ES-I3 (cell line): ENCODE data around the gene RAP1GAP2.

Experiments used
- H3K36me3 ChIP-seq: 2 replicates; pipeline ENCODE4 v1.6.1; 2013; ENCODE audit warnings: mild to moderate bottlenecking, low read length, control low read depth, moderate library complexity; ENCODE audit not compliant: insufficient read depth
- H3K4me1 ChIP-seq: 2 replicates; pipeline ENCODE4 v1.6.1; 2013; ENCODE audit warnings: mild to moderate bottlenecking, control low read depth, low read length; ENCODE audit not compliant: insufficient read depth
- H3K9ac ChIP-seq: 2 replicates; pipeline ENCODE4 v1.6.1; 2013; ENCODE audit warnings: low read depth, mild to moderate bottlenecking, low read length, moderate library complexity
- H3K9me3 ChIP-seq: 2 replicates; pipeline ENCODE4 v1.6.1; 2013; ENCODE audit warnings: mild to moderate bottlenecking, low read length, moderate library complexity; ENCODE audit not compliant: control insufficient read depth, insufficient read depth

RAP1GAP2 gene

DNA sequence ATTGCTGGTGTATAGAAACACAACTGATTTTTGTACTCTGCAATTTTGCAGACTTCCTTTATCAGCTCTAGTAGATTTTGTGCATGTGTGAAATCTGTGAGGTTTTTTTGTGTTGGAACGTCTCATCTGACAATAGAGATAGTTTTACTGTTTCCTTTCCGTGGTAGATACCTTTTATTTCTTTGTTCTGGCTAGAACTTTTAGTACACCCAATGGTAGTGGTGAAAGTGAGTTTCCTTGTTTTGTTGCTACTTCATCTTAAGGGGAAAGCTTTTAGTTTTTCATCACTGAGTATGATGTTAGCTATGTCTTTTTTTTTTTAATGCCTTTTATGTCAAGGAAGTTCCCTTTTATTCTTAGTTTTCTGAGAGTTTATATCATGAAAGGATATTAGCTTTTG, 149.1 kb downstream of the RAP1GAP2 start:
- no peaks in the 10 kb centered on the region for H3K9me3 ChIP-seq
- no peak overlapping the region for H3K9ac ChIP-seq
- no peaks in the 10 kb centered on the region for H3K36me3 ChIP-seq
- no peaks in the 10 kb centered on the region for H3K4me1 ChIP-seq

DNA sequence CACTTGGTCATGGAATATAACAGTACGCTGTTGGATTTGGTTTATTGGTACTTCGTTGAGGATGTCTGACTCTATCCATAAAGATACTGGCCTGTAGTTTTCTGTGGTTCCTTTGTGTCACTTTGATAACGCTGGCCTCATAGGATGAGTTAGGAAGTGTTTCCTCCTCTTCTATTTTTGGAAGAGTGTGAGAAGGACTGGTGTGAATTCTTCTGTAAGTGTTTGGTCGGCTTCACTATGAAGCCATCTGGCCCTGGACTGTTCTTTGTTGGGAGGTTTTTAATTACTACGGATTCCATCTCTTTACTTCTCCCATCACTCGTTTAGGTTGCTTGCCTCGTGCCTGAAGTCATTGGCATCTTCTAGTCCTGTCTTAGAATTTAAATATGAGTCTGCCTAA, 149.9 kb downstream of the RAP1GAP2 start:
- H3K36me3 ChIP-seq: no peaks in the 10 kb centered on the region
- H3K9ac ChIP-seq: no peak overlapping the region
- no peaks in the 10 kb centered on the region for H3K9me3 ChIP-seq
- no peaks in the 10 kb centered on the region for H3K4me1 ChIP-seq

DNA sequence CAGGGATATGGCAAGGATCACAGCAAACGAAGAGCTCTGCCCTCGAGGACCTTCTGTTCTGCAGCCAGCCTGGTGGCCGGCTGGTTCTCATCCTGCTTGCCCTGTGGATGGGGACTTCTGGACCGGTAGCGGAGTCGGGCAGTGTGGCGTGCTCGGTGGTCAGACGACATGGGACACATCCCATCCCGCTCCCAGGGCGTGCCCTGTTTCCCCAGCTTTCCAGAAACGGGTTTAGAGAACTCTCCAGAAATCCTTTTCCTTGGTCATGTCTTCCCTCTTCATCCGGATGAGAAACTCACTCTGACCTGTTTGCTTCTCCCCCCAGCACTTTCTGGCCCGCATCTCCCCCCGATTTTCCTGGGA, 151.3 kb downstream of the RAP1GAP2 start:
- Histone ChIP-seq H3K9me3 (no peaks in the 10 kb centered on the region), H3K4me1 (no peaks in the 10 kb centered on the region), H3K36me3 (no peaks in the 10 kb centered on the region), H3K9ac (no peak overlapping the region)

DNA sequence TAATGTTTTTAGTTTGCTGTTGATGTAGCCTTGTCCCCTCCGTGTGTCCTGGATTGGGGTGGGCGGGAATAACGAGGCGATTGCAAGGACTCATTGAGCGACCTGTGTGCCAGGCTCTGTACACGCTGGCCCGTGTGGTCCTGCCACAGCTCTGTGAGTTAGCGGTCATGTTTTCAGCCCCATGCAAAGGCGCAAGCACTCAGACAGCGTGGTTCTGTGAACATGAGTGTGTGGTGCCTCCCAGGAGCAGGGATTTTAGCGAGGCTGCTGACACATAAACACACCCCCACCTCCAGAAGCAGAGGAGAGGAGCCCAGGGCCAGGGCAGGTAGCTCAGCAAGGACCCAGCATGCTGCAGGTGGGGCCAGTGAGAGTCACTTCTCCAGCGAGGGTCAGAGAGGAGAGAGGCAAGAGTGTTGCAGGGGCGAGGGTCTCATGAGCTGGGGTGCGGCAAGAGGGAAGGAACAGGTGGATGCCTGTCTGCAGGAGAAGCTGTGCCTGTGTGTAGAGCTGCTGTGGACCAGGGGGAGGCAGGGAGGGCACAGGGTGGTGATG, 151.8 kb downstream of the RAP1GAP2 start:
- H3K4me1 ChIP-seq: no peaks in the 10 kb centered on the region
- no peak overlapping the region for H3K9ac ChIP-seq
- H3K36me3 ChIP-seq: no peaks in the 10 kb centered on the region
- no peaks in the 10 kb centered on the region for H3K9me3 ChIP-seq

DNA sequence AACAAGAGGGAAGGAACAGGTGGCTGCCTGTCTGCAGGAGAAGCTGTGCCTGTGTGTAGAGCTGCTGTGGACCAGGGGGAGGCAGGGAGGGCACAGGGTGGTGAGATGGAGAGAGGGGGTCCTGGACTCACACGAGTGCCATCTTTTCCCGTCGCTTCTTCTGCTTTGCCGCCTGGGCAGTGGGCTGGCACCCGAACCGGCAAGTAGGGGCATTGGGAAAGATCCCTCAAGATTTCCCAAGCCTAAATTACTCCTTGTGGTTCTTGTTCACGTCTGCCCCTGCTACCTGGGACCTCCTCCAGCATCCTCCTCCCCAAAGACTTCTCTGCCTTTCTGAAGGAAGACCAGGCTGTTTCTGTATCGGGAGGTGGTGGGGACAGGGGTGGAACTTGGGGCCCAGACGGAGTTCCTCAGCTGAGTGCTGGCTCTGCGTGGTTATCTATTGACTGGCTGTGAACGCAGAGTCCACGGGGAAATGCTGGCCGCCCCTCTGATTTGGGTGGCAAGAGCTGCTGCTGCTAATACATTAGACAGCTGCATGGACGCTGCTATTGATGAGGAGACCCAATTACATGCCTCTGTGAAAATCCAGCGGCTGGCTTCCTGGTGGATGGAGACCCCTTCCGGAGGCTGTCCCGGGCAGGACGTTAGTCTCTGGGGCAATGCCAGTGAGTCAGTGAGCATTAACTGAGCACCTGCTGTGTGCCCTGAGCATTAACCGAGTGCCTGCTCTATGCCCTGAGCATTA, 152.7 kb downstream of the RAP1GAP2 start:
- Histone ChIP-seq H3K36me3 (no peaks in the 10 kb centered on the region), H3K9me3 (no peaks in the 10 kb centered on the region), H3K9ac (no peak overlapping the region), H3K4me1 (no peaks in the 10 kb centered on the region)

DNA sequence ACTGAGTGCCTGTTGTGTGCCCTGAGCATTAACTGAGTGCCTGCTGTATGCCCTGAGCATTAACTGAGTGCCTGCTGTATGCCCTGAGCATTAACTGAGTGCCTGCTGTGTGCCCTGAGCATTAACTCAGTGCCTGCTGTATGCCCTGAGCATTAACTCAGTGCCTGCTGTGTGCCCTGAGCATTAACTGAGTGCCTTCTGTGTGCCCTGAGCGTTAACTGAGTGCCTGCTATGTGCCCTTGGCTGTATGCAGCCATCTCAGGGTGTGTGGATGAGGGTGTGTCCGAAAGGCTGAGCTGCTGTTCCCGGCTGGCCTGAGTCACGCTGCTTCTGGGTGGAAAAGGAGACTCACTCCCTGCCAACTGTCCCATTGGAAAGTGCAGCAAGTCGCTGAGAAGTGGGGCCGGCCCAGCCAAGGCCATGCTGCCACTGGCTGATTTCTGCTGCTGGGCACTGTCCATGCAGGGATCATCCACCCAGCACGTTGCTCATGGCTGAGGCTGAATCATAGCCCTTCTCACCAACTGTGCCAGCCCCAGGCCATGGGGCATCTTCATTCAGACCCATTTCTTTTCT, 153.3 kb downstream of the RAP1GAP2 start:
- Histone ChIP-seq H3K36me3 (no peaks in the 10 kb centered on the region), H3K9ac (no peak overlapping the region), H3K9me3 (no peaks in the 10 kb centered on the region), H3K4me1 (no peaks in the 10 kb centered on the region)

DNA sequence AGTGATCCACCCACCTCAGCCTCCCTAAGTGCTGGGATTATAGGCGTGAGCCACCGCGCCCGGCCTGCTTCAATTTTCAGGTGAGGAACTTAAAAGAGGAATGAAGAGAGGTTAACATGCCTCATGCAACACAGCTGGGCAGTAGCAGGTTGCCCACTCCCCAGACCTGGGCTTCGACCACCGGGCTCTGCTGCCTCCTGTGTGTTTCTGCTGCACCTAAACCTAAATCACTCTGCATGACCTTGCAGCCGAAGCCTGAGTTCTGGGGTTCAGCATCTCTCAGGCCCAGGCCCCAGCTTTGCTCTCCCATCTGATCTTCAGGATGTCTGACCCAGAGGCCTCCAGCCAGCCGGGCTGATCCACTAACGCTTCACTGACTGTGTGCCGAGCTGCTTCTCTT, 154.6 kb downstream of the RAP1GAP2 start:
- Histone ChIP-seq H3K9ac (no peak overlapping the region), H3K9me3 (no peaks in the 10 kb centered on the region), H3K4me1 (peaks cover 10% of the 10 kb centered on the region), H3K36me3 (no peaks in the 10 kb centered on the region)

DNA sequence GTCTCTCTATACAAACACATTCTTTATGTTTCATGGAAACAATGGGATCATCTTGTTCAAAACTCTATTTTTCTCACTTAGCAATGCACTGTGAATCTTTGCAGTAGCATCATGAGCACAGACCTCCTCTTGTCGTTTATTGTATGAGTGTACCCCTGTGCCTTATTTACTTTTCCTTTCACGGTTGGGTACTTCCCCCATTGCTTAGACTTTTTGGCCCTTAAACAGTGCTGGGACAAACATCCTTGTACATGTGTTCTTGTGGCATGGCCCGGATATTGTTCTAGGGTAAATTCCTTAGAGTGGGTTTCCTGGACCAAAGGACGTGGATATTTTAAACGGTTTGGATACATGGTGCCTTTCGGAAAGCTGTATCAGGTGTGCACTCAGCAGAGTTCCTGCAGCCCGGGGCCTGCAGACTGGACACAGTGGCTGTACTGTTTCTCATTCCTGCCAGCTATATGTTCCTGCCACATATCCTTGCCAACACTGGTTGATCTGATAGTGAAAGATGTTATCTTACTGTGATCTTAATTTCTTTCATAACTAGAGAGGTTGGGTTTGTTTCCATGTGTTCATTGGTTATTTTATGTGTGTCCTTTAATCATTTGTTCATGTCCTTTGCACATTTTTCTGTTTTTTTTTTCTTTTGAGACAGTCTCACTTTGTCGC, 156.1 kb downstream of the RAP1GAP2 start:
- H3K9me3 ChIP-seq: no peaks in the 10 kb centered on the region
- no peak overlapping the region for H3K9ac ChIP-seq
- H3K4me1 ChIP-seq: peaks cover 20% of the 10 kb centered on the region
- no peaks in the 10 kb centered on the region for H3K36me3 ChIP-seq

DNA sequence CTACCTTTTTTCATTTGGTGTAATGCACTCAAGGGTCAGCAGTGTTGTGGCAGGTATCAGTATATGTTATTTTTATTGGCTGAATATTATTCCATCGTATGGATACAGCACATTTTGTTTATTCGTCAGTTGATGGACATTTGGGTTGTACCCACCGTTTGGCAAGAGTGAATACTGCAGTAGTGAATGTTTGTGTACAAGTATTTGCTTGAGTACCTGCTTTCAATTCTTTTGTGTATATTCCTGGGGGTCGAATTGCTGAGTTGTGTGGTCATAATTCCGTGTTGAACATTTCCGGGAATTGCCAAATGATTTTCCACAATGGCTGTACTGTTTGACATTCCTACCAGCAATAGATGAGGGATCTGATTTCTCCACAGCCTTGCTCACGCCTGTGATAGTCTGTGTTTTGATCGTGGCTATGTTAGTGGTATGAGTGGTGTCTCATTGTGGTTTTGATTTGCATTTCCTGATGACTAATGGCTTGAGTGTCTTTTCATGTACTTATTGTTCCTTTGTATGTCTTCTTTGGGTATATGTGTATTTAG, 158.7 kb downstream of the RAP1GAP2 start:
- no peaks in the 10 kb centered on the region for H3K9me3 ChIP-seq
- H3K36me3 ChIP-seq: no peaks in the 10 kb centered on the region
- peaks cover 44% of the 10 kb centered on the region for H3K4me1 ChIP-seq
- H3K9ac ChIP-seq: no peak overlapping the region

DNA sequence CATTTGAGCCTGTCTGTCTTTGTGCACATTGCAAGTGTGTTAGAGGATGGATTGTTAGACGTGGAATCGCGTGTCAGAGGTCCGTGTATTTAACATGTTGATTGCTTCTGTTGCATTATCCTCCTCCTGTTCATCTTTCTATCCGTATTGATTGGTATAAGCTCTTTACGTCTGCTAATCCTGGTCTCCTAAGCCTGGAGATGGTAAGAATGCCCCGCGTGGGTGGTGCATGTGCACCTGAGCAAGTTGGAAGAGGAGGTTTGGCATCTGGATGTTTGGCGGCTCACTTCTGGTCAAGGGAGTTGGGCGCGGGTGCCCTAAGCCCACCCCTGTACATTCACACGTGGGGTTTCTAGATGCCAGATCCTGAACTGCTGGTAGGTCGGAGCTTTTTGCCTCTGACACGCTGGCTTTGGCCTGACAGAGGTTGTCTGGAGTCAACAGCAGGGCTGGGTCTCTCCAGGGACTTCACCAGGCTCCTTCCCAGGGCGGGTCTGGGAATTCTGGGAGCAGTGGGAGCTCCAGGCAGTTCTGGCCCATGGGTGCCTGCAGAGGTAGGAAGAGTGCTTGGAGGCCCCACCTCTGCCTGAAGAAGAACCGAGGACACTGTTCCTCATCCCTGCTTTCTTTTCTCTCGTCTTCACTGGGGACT, 159.8 kb downstream of the RAP1GAP2 start:
- no peaks in the 10 kb centered on the region for H3K36me3 ChIP-seq
- no peaks in the 10 kb centered on the region for H3K9me3 ChIP-seq
- H3K9ac ChIP-seq: no peak overlapping the region
- H3K4me1 ChIP-seq: peaks cover 49% of the 10 kb centered on the region

DNA sequence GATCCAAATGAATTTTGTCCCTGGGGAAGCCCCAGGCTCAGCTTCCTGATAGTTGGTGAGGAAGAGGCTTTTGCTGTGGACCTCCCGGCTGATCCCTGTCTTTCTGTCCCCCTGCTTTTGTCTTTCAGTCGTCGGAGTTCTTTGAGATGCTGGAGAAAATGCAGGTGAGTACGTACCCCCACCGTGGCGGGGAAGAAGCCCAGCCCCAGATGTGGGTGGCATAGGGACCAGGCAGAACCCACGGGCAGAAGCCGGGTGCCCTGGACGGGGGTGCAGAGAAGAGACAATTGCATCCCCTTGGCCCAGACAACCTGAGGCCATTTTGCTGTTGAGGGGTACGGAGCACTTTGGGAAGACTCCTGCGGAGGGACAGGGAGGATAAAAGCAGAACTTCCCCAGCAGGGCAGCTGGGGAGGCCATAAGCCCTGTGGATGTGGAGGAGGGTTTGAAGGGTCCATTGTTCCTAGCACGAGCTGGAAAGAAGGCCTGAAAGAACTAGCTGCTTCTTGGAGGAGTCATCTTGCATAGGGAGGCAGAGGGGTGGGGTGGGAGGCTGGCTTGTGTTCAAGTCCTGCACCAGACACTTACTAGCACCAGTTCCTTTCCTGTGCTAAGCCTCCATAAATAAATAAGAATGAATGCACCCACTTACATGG, 161.5 kb downstream of the RAP1GAP2 start:
- no peaks in the 10 kb centered on the region for H3K36me3 ChIP-seq
- peaks cover 49% of the 10 kb centered on the region for H3K4me1 ChIP-seq
- H3K9me3 ChIP-seq: no peaks in the 10 kb centered on the region
- H3K9ac ChIP-seq: no peak overlapping the region

DNA sequence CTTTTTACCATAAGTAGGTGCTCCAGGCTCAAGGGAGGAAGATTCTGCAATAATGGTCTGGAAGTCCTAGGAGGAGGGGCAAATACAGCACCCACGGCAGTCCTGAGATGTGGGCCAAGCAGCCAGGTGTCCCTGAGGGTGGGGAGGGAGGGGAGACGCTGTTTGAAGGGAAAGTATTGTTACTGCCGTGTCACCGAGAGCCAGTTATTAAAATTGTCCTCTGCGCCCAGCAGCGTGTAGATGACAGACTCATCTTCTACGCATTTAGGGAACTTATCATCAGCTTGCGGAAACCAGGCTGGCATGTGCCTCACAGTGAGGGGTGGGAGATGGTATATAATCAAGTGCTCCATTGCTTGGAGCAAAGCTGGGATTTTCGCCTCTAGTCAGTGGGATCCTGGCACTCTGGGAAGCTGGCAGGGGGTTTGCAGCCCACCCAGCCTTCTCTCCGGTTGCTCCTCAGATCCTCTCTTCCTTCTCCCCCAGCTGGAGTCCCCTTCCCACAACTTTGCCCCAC, 162.5 kb downstream of the RAP1GAP2 start:
- no peak overlapping the region; the same call in 1 of the 2 replicates for H3K9ac ChIP-seq
- H3K4me1 ChIP-seq: peaks cover 49% of the 10 kb centered on the region
- no peaks in the 10 kb centered on the region for H3K9me3 ChIP-seq
- no peaks in the 10 kb centered on the region for H3K36me3 ChIP-seq

DNA sequence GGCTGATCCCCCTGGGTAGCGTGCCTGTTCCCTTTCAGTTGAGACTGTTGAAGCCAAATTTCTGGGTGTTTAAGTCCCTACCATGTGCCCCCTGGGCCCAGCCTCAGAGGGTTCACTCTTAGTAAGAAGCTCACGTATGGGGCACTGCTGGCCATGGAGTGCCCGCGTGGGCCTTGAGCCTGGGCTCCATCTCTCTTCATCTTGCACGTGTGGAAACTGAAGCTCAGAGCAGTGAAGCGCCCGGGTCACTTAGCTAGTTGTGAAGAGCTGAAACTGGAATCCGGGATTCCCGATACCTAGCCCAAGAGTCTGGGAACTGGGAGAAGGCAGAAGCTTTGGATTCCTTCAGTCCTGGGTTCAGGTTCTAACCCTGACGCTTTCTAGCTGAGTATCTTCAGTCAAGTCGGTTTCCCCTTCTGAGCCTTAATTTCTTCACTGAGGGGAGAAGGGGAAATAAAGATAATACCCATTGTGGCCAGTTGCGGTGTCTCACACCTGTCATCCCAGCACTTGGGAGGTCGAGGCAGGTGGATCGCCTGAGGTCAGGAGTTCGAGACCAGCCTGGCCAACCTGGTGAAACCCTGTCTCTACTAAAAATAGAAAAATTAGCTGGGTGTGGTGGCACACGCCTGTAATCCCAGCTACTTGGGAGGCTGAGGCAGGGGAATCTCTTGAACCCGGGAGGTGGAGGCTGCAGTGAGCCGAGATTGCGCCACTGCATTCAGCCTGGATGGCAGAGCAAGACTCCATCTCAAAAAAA, 163.3 kb downstream of the RAP1GAP2 start:
- H3K9me3 ChIP-seq: no peaks in the 10 kb centered on the region
- peaks cover 51% of the 10 kb centered on the region for H3K4me1 ChIP-seq
- H3K36me3 ChIP-seq: no peaks in the 10 kb centered on the region
- no peak overlapping the region for H3K9ac ChIP-seq
